Breast epithelium (tissue), 3 donors: ENCODE measurements around the gene SSH2.
"Not testable (repeated sequence)": the region's sequence is repeated elsewhere in the genome, so short reads cannot be mapped to it uniquely, and the experiment has no call there.

ENCODE experiments used
- POLR2AphosphoS5 ChIP-seq, 3 donors: sonication (generic); formaldehyde crosslinking; IDR thresholded peaks; one replicate each; pipeline ENCODE4 v1.6.1; 2017; ENCODE audit warnings: antibody characterized with exemption in 3 of 3
- TF ChIP-seq, protein P1 (sequence below), 3 donors: fragments of 450-650 bp; IDR thresholded peaks; one replicate each; pipeline ENCODE4 v1.5.1; 2016 to 2017; ENCODE audit warnings: antibody characterized with exemption in 3 of 3, mild to moderate bottlenecking in 3 of 3, moderate library complexity in 3 of 3

DNA sequence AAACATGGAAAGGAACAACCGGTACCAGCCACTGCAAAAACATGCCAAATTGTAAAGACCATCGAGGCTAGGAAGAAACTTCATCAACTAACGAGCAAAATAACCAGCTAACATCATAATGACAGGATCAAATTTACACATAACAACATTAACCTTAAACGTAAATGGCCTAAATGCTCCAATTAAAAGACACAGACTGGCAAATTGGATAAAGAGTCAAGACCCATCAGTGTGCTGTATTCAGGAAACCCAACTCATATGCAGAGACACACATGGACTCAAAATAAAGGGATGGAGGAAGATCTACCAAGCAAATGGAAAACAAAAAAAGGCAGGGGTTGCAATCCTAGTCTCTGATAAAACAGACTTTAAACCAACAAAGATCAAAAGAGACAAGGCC is 32.9 kb downstream of the SSH2 start:
- TF ChIP-seq, protein P1, sequence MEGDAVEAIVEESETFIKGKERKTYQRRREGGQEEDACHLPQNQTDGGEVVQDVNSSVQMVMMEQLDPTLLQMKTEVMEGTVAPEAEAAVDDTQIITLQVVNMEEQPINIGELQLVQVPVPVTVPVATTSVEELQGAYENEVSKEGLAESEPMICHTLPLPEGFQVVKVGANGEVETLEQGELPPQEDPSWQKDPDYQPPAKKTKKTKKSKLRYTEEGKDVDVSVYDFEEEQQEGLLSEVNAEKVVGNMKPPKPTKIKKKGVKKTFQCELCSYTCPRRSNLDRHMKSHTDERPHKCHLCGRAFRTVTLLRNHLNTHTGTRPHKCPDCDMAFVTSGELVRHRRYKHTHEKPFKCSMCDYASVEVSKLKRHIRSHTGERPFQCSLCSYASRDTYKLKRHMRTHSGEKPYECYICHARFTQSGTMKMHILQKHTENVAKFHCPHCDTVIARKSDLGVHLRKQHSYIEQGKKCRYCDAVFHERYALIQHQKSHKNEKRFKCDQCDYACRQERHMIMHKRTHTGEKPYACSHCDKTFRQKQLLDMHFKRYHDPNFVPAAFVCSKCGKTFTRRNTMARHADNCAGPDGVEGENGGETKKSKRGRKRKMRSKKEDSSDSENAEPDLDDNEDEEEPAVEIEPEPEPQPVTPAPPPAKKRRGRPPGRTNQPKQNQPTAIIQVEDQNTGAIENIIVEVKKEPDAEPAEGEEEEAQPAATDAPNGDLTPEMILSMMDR (IDR thresholded peaks at IDR 0.05) = not testable (repeated sequence)
- not testable (repeated sequence) for TF ChIP-seq POLR2AphosphoS5 (IDR thresholded peaks at IDR 0.05)
